Astrocyte (in vitro differentiated cells and primary cell): ENCODE measurements around the gene LMAN1L. TPM values are rescaled to one million over a fixed set of nuclear protein-coding genes. Genes with fewer than 3 reads are reported as not detected.

Source experiments
- DNase-seq: peaks from one replicate; pipeline ENCODE4 v3.0.0-alpha.2; 2010; ENCODE audit warnings: low read depth
- FAIRE-seq: peaks from 2 replicates; lab custom pipeline; 2011; peaks lifted over from hg19 to GRCh38; lab: Jason Lieb, UNC
- H2AFZ ChIP-seq: 2 replicates; pipeline ENCODE4 v1.6.0; 2012; ENCODE audit warnings: low read depth, low read length, inconsistent platforms
- H3K27ac ChIP-seq: 2 replicates; pipeline ENCODE4 v1.5.1; 2011; ENCODE audit warnings: low read depth, low read length, inconsistent platforms
- H3K27me3 ChIP-seq: 2 replicates; pipeline ENCODE4 v1.6.0; 2011; ENCODE audit warnings: low read length, inconsistent platforms; ENCODE audit not compliant: insufficient read depth
- H3K36me3 ChIP-seq: 2 replicates; pipeline ENCODE4 v1.5.1; 2011; ENCODE audit warnings: low read length, inconsistent platforms; ENCODE audit not compliant: insufficient read depth
- H3K4me1 ChIP-seq: 2 replicates; pipeline ENCODE4 v1.5.1; 2011; ENCODE audit warnings: low read length, inconsistent platforms; ENCODE audit not compliant: insufficient read depth
- H3K4me2 ChIP-seq: 2 replicates; pipeline ENCODE4 v1.6.0; 2012; ENCODE audit warnings: low read length, inconsistent platforms
- H3K4me3 ChIP-seq: 2 replicates; pipeline ENCODE4 v1.5.1; 2011; ENCODE audit warnings: low read depth, mild to moderate bottlenecking, low read length, inconsistent platforms; ENCODE audit not compliant: insufficient read depth
- H3K79me2 ChIP-seq: 2 replicates; pipeline ENCODE4 v1.6.0; 2012; ENCODE audit warnings: mild to moderate bottlenecking, low read length, inconsistent platforms; ENCODE audit not compliant: insufficient read depth
- H3K9ac ChIP-seq: 2 replicates; pipeline ENCODE4 v1.6.0; 2012; ENCODE audit warnings: mild to moderate bottlenecking, low read length, inconsistent platforms
- H3K9me3 ChIP-seq: 2 replicates; pipeline ENCODE4 v1.5.1; 2012; ENCODE audit warnings: low read depth, mild to moderate bottlenecking, low read length, inconsistent platforms; ENCODE audit not compliant: insufficient read depth
- H4K20me1 ChIP-seq: 2 replicates; pipeline ENCODE4 v1.6.0; 2012; ENCODE audit warnings: low read length, inconsistent platforms; ENCODE audit not compliant: insufficient read depth
- H3K27ac Mint-ChIP-seq: one replicate; pipeline ENCODE4 v1.8.0; 2021; ENCODE audit warnings: mild to moderate bottlenecking, mixed read lengths; ENCODE audit not compliant: unreplicated experiment
- H3K27me3 Mint-ChIP-seq: one replicate; pipeline ENCODE4 v1.8.0; 2021; ENCODE audit warnings: low read depth, mixed read lengths; ENCODE audit not compliant: unreplicated experiment
- H3K36me3 Mint-ChIP-seq: one replicate; pipeline ENCODE4 v1.8.0; 2021; ENCODE audit warnings: low read depth, mixed read lengths; ENCODE audit not compliant: unreplicated experiment
- H3K4me1 Mint-ChIP-seq: one replicate; pipeline ENCODE4 v1.8.0; 2021; ENCODE audit warnings: low read depth, mixed read lengths; ENCODE audit not compliant: unreplicated experiment
- H3K4me3 Mint-ChIP-seq: one replicate; pipeline ENCODE4 v1.8.0; 2021; ENCODE audit warnings: mild to moderate bottlenecking, moderate library complexity, mixed read lengths; ENCODE audit not compliant: unreplicated experiment
- H3K9me3 Mint-ChIP-seq: one replicate; pipeline ENCODE4 v1.8.0; 2021; ENCODE audit warnings: mild to moderate bottlenecking, mixed read lengths; ENCODE audit not compliant: unreplicated experiment
- EZH2 ChIP-seq: IDR thresholded peaks from 2 replicates; pipeline ENCODE4 v1.6.1; 2012; ENCODE audit warnings: mild to moderate bottlenecking, low read length, inconsistent platforms; ENCODE audit not compliant: insufficient read depth
- total RNA-seq: library from RNA; stranded (reverse); gene quantifications from 2 replicates; pipeline ENCODE4 v1.2.1, GENCODE V29; 2021
- TF ChIP-seq, protein P1 (sequence below): IDR thresholded peaks from 2 replicates; pipeline ENCODE4 v1.5.1; 2011; ENCODE audit warnings: low read depth, mild to moderate bottlenecking, inconsistent platforms, low read length, moderate library complexity; ENCODE audit not compliant: insufficient read depth

Gene LMAN1L
- total RNA-seq, 1 donor from 2014 or later: 0.32 TPM

DNA sequence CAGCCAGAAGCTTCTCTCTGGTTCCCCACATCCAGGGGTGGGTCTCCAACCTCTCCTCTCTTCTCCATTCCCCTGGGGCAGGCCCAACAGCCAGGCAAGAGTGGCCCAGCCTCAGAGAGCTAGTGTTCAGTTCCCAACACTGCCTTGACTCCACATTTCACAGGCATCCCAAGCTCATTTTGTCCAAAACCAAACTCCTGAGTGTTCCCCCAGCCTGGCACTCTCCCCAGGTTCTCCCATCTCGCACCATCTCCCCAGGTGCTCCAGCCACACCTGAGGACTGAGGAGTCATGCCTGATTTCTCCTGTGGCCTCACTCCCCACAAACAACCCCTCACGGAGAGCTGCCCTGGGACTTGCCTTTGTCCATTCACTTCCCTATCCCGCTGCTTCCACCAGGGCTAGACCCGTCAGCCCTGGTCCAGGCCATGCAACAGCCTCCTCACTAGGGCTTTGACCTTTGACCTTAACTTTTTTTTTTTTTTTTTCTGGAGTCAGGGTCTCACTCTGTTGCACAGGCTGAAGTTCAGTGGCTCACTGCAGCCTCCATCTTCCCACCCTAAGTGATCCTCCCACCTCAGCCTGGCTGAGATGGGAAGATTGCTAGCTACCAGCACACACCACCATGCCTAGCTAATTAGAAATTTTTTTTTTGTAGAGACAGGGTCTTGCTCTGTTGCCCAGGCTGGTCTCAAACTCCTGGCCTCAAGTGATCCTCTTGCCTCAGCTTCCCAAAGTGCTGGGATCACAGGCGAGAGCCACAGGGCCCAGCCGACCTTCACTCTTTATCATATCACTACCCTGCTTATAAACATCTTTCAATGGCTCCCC is 34.7 kb upstream of the LMAN1L start:
- peaks cover 5% of the 10 kb centered on the region for H4K20me1 ChIP-seq
- TF ChIP-seq EZH2: no peak
- TF ChIP-seq, protein P1, sequence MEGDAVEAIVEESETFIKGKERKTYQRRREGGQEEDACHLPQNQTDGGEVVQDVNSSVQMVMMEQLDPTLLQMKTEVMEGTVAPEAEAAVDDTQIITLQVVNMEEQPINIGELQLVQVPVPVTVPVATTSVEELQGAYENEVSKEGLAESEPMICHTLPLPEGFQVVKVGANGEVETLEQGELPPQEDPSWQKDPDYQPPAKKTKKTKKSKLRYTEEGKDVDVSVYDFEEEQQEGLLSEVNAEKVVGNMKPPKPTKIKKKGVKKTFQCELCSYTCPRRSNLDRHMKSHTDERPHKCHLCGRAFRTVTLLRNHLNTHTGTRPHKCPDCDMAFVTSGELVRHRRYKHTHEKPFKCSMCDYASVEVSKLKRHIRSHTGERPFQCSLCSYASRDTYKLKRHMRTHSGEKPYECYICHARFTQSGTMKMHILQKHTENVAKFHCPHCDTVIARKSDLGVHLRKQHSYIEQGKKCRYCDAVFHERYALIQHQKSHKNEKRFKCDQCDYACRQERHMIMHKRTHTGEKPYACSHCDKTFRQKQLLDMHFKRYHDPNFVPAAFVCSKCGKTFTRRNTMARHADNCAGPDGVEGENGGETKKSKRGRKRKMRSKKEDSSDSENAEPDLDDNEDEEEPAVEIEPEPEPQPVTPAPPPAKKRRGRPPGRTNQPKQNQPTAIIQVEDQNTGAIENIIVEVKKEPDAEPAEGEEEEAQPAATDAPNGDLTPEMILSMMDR: no peak
- no peak overlapping the region for H3K4me3 ChIP-seq
- H3K27me3 ChIP-seq: no peaks in the 10 kb centered on the region
- peaks cover 6% of the 10 kb centered on the region for H3K79me2 ChIP-seq
- Mint-ChIP-seq H3K4me1 (peaks cover 21% of the 10 kb centered on the region), H3K27me3 (peaks cover 8% of the 10 kb centered on the region), H3K4me3 (no peak overlapping the region), H3K36me3 (no peaks in the 10 kb centered on the region), H3K27ac (no peak overlapping the region), H3K9me3 (no peaks in the 10 kb centered on the region)
- H3K27ac ChIP-seq: no peak overlapping the region
- DNase-seq (no peak), FAIRE-seq (no peak)
- H3K4me2 ChIP-seq: no peak overlapping the region
- no peaks in the 10 kb centered on the region for H3K9me3 ChIP-seq
- no peaks in the 10 kb centered on the region for H3K36me3 ChIP-seq
- H2AFZ ChIP-seq: no peak overlapping the region
- peaks cover 15% of the 10 kb centered on the region for H3K4me1 ChIP-seq
- no peak overlapping the region for H3K9ac ChIP-seq

DNA sequence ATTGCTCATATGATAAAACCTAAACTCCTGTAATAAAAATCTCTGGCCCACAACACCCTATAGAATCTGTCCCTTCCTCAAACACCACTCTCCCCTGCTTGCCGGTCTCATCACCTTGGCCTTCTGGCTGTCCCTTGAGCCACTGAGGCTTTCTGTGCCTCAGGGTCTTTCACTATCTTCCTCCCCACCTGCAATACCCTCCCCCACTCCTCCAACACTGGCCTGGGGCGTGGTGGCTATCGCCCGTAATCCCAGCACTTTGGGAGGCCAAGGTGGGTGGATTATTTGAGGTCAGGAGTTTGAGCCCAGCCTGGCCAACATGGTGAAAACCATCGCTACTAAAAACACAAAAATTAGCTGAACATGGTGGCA is 34.0 kb upstream of the LMAN1L start:
- no peaks in the 10 kb centered on the region for H3K9me3 ChIP-seq
- no peak overlapping the region for H2AFZ ChIP-seq
- H3K4me1 ChIP-seq: peaks cover 21% of the 10 kb centered on the region
- no peaks in the 10 kb centered on the region for H3K36me3 ChIP-seq
- Mint-ChIP-seq H3K4me1 (peaks cover 22% of the 10 kb centered on the region), H3K4me3 (no peak overlapping the region), H3K27me3 (peaks cover 5% of the 10 kb centered on the region), H3K9me3 (no peaks in the 10 kb centered on the region), H3K36me3 (no peaks in the 10 kb centered on the region), H3K27ac (no peak overlapping the region)
- H3K4me3 ChIP-seq: no peak overlapping the region
- TF ChIP-seq EZH2: no peak
- DNase-seq (no peak), FAIRE-seq (no peak)
- H3K4me2 ChIP-seq: no peak overlapping the region
- no peaks in the 10 kb centered on the region for H3K27me3 ChIP-seq
- no peak overlapping the region for H3K27ac ChIP-seq
- H3K79me2 ChIP-seq: peaks cover 12% of the 10 kb centered on the region
- H3K9ac ChIP-seq: no peak overlapping the region
- H4K20me1 ChIP-seq: peaks cover 11% of the 10 kb centered on the region

DNA sequence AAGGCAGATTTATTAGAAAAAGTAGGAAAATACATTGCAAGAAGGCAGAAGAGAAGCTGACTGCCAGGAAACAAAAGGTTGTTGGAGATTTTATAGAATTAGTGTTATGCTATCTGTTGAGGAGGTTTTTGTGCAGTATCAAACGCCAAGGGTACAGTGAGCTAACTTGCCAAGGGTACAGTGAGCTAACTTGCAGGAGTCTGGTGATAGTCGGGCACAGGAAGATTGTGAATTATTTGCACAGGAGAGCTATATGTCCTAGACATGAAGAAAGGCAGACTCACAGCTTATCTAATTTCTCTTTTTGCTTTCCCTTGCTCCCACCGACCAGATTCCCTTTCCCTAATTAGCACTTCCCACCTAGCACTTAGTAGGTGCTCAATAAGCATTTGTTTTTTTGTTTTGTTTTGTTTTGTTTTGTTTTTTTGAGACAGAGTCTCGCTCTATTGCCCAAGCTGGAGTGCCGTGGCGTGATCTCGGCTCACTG is 33.4 kb upstream of the LMAN1L start:
- Histone ChIP-seq H4K20me1 (peaks cover 17% of the 10 kb centered on the region), H2AFZ (no peak overlapping the region), H3K27ac (no peak overlapping the region), H3K27me3 (no peaks in the 10 kb centered on the region), H3K36me3 (no peaks in the 10 kb centered on the region), H3K9ac (no peak overlapping the region), H3K9me3 (no peaks in the 10 kb centered on the region), H3K4me2 (no peak overlapping the region), H3K4me3 (no peak overlapping the region), H3K79me2 (peaks cover 18% of the 10 kb centered on the region), H3K4me1 (peaks cover 27% of the 10 kb centered on the region)
- no peak overlapping the region for H3K4me3 Mint-ChIP-seq
- H3K9me3 Mint-ChIP-seq: no peaks in the 10 kb centered on the region
- DNase-seq (no peak), FAIRE-seq (no peak)
- H3K4me1 Mint-ChIP-seq: peaks cover 25% of the 10 kb centered on the region
- no peaks in the 10 kb centered on the region for H3K36me3 Mint-ChIP-seq
- H3K27me3 Mint-ChIP-seq: peaks cover 5% of the 10 kb centered on the region
- TF ChIP-seq, protein P1: no peak
- no peak for TF ChIP-seq EZH2
- no peak overlapping the region for H3K27ac Mint-ChIP-seq
